ENCODE results near the gene HEG1.

The HEG1 gene

GRCh38 chr3:125078951-125079674, 23.3 kb upstream of the HEG1 start:
- no peaks in the 10 kb centered on the region for H3K36me3 ChIP-seq (ENCODE audit: insufficient read depth, low read length)
- H3K4me1 ChIP-seq (ENCODE audit: insufficient read depth, low read length), result 0 out of 2 replicates have a peak, but pooled peaks cover 4% of the 10 kb centered on the region
- H3K9ac ChIP-seq (ENCODE audit: low read depth, low read length), result no peak overlapping the region
- no peaks in the 10 kb centered on the region for H3K9me3 ChIP-seq (ENCODE audit: control insufficient read depth, insufficient read depth, low read length)

- Histone ChIP-seq H3K36me3 (ENCODE audit: insufficient read depth, low read length) (no peaks in the 10 kb centered on the region), H3K4me1 (ENCODE audit: insufficient read depth, low read length) (0 out of 2 replicates have a peak, but pooled peaks cover 4% of the 10 kb centered on the region), H3K9ac (ENCODE audit: low read depth, low read length) (no peak overlapping the region), H3K9me3 (ENCODE audit: control insufficient read depth, insufficient read depth, low read length) (no peaks in the 10 kb centered on the region)
Measured at GRCh38 chr3:125077864-125078263, 22.1 kb upstream of the HEG1 start.

DNA sequence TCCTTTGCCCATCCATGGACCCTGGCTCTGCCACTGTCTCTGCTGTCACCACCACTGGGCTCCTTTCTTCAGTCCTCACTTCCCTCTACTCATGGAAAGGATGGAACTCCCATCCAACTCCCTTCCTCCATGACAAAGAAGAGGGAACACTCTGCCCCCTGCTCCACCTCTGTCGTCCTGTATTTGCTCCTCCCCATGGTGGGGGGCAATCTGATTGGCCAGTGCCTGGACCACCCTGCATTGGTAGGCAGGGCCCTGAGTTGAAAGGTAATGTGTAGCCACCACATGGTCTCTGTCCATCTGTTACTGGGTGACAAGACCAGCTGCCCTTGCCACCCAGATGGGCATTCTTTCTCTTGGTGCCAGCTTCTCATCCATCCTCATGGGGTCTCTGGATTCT, 20.7 kb upstream of the HEG1 start:
- H3K9me3 ChIP-seq (ENCODE audit: control insufficient read depth, insufficient read depth, low read length), result no peaks in the 10 kb centered on the region
- H3K36me3 ChIP-seq (ENCODE audit: insufficient read depth, low read length), result no peaks in the 10 kb centered on the region
- no peak overlapping the region for H3K9ac ChIP-seq (ENCODE audit: low read depth, low read length)
- 0 out of 2 replicates have a peak, but pooled peaks cover 4% of the 10 kb centered on the region for H3K4me1 ChIP-seq (ENCODE audit: insufficient read depth, low read length)

- Histone ChIP-seq H3K36me3 (ENCODE audit: insufficient read depth, low read length) (no peaks in the 10 kb centered on the region), H3K9me3 (ENCODE audit: control insufficient read depth, insufficient read depth, low read length) (no peaks in the 10 kb centered on the region), H3K9ac (ENCODE audit: low read depth, low read length) (no peak overlapping the region), H3K4me1 (ENCODE audit: insufficient read depth, low read length) (0 out of 2 replicates have a peak, but pooled peaks cover 4% of the 10 kb centered on the region)
Measured at GRCh38 chr3:125075738-125076137, 19.9 kb upstream of the HEG1 start.

- H3K9ac ChIP-seq (ENCODE audit: low read depth, low read length), result no peak overlapping the region
- 0 out of 2 replicates have a peak, but pooled peaks cover 4% of the 10 kb centered on the region for H3K4me1 ChIP-seq (ENCODE audit: insufficient read depth, low read length)
- H3K36me3 ChIP-seq (ENCODE audit: insufficient read depth, low read length), result no peaks in the 10 kb centered on the region
- H3K9me3 ChIP-seq (ENCODE audit: control insufficient read depth, insufficient read depth, low read length), result no peaks in the 10 kb centered on the region
Measured at GRCh38 chr3:125073390-125073905, 17.7 kb upstream of the HEG1 start.

- Histone ChIP-seq H3K36me3 (ENCODE audit: insufficient read depth, low read length) (no peaks in the 10 kb centered on the region), H3K4me1 (ENCODE audit: insufficient read depth, low read length) (0 out of 2 replicates have a peak, but pooled peaks cover 4% of the 10 kb centered on the region), H3K9ac (ENCODE audit: low read depth, low read length) (no peak overlapping the region), H3K9me3 (ENCODE audit: control insufficient read depth, insufficient read depth, low read length) (no peaks in the 10 kb centered on the region)
Measured at GRCh38 chr3:125072749-125073389, 17.1 kb upstream of the HEG1 start.

DNA sequence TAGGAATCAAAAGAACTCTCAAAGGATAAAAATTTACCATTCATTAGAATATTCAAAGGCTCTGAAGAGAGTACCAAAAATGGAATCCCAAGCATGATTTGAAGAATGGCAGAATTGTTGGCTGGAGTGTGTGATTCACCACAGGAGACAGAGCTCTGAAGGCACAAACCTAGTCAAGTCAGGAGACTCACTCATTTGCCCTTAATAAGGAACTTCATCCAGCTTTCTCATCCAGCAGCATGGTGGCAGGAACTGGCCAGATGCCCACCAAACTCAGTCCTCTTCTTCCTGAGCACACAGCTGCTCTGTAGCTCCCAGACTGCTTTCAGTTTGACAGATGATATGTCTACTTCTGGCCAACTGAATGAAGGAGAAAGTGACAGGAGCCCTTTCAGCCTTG, 16.5 kb upstream of the HEG1 start:
- 0 out of 2 replicates have a peak, but pooled peaks cover 6% of the 10 kb centered on the region for H3K4me1 ChIP-seq (ENCODE audit: insufficient read depth, low read length)

DNA sequence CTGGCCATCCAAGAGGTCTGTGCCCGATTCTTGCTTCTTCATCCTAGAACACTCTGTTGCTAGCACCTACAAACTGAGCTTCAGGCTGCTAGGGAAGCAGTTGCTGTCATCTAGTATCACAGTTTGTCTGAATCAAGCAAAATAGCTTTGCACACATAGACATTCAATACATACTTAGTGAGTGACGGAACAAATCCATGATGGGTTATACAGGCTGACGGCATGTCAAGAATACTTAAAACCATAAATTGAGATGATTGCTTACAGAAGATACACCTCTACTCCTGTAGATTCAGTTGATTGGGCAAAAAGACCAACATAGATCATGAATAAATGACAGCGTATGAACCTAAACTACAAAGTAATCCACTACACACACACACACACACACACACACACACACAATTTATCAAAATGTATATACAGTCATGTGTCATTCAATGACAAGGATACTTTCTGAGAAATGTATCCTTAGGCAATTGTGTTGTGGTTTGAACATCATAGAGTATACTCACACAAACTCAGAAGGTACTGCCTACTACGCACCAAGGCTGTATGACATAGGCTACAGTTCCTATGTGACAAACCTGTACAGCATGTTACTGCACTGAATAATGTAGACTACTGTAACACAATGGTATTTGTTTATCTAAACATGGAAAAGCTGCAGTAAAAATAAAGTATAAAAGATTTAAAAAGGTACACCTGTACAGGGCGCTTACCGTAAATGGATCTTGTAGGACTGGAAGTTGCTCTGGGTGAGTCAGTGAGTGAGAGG, 14.4 kb upstream of the HEG1 start:
- H3K36me3 ChIP-seq (ENCODE audit: insufficient read depth, low read length), result no peaks in the 10 kb centered on the region
- no peak overlapping the region for H3K9ac ChIP-seq (ENCODE audit: low read depth, low read length)
- 0 out of 2 replicates have a peak, but pooled peaks cover 7% of the 10 kb centered on the region for H3K4me1 ChIP-seq (ENCODE audit: insufficient read depth, low read length)
- H3K9me3 ChIP-seq (ENCODE audit: control insufficient read depth, insufficient read depth, low read length), result no peaks in the 10 kb centered on the region

More for the DNA sequence above, 16.5 kb upstream of the HEG1 start:
- Histone ChIP-seq H3K9me3 (ENCODE audit: control insufficient read depth, insufficient read depth, low read length) (no peaks in the 10 kb centered on the region), H3K36me3 (ENCODE audit: insufficient read depth, low read length) (no peaks in the 10 kb centered on the region), H3K9ac (ENCODE audit: low read depth, low read length) (no peak overlapping the region)

GRCh38 chr3:125069452-125069851, 13.7 kb upstream of the HEG1 start:
- Histone ChIP-seq H3K9me3 (ENCODE audit: control insufficient read depth, insufficient read depth, low read length) (no peaks in the 10 kb centered on the region), H3K4me1 (ENCODE audit: insufficient read depth, low read length) (0 out of 2 replicates have a peak, but pooled peaks cover 7% of the 10 kb centered on the region), H3K9ac (ENCODE audit: low read depth, low read length) (no peak overlapping the region), H3K36me3 (ENCODE audit: insufficient read depth, low read length) (no peaks in the 10 kb centered on the region)

DNA sequence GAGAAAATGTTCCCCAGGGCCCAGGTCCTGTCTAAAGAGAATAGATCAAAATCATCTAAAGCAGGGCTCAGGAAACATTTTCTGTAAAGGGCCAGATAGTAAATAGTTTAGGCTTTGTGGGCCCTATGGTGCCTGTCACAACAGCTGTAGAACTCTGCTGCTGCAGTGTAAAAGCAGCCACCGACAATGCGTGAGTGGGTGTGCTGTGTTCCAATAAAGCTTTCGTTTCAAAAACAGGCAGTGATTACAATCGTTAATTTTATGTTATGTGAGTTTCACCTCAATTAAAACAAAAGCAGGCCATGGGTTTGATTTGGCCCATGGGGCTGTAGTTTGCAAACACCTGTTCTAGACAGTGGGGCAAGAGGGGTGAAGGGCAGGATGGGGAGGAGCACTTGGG, 12.5 kb upstream of the HEG1 start:
- no peak overlapping the region for H3K9ac ChIP-seq (ENCODE audit: low read depth, low read length)
- H3K4me1 ChIP-seq (ENCODE audit: insufficient read depth, low read length), result 0 out of 2 replicates have a peak, but pooled peaks cover 9% of the 10 kb centered on the region
- no peaks in the 10 kb centered on the region for H3K9me3 ChIP-seq (ENCODE audit: control insufficient read depth, insufficient read depth, low read length)
- H3K36me3 ChIP-seq (ENCODE audit: insufficient read depth, low read length), result no peaks in the 10 kb centered on the region

DNA sequence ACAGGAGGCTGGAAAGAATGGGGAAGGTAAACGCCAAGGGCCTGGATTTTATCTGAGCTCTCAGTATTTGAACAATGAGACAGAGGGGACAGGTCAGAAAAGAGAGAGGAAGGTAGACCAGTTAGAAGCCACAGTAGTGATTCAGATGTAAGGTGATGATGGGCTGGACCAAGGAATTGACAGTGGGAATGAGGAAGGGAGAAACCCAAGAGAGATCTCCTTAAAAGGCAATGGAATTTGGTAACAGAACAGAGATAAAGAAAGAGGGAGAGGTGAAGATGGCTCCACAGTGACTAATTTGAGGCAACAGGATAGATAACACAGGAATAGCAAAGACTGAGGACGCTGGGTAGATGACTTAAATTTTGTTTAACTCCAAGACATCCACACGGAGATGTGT, 11.4 kb upstream of the HEG1 start:
- Histone ChIP-seq H3K4me1 (ENCODE audit: insufficient read depth, low read length) (peaks cover 16% of the 10 kb centered on the region), H3K36me3 (ENCODE audit: insufficient read depth, low read length) (no peaks in the 10 kb centered on the region), H3K9ac (ENCODE audit: low read depth, low read length) (no peak overlapping the region), H3K9me3 (ENCODE audit: control insufficient read depth, insufficient read depth, low read length) (no peaks in the 10 kb centered on the region)

GRCh38 chr3:125062904-125063618, 7.3 kb upstream of the HEG1 start:
- Histone ChIP-seq H3K4me1 (ENCODE audit: insufficient read depth, low read length) (peaks cover 24% of the 10 kb centered on the region), H3K9me3 (ENCODE audit: control insufficient read depth, insufficient read depth, low read length) (no peaks in the 10 kb centered on the region; the same call in 1 of the 2 replicates), H3K9ac (ENCODE audit: low read depth, low read length) (no peak overlapping the region), H3K36me3 (ENCODE audit: insufficient read depth, low read length) (no peaks in the 10 kb centered on the region)

DNA sequence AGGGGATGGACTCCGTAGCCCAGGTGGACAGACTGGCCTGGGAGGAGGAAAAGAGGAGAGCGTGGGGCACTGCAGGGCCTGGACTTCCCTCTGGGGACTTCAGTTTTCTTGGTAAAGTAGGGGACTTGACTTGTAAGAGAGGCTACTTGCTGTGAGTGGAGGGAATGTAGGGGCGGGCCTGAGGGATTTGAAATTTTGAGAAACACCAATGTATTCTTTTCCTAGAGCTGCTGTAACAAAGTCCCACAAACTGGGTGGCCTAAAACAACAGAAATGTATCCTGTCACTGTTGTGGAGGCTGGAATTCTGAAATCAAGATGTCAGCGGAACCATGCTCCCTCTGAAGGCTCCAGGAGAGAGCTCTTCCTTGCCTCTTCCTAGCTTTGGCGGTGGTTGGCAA, 5.8 kb upstream of the HEG1 start:
- Histone ChIP-seq H3K9me3 (ENCODE audit: control insufficient read depth, insufficient read depth, low read length) (no peaks in the 10 kb centered on the region; the same call in 1 of the 2 replicates), H3K36me3 (ENCODE audit: insufficient read depth, low read length) (no peaks in the 10 kb centered on the region), H3K9ac (ENCODE audit: low read depth, low read length) (no peak overlapping the region), H3K4me1 (ENCODE audit: insufficient read depth, low read length) (peaks cover 17% of the 10 kb centered on the region)

DNA sequence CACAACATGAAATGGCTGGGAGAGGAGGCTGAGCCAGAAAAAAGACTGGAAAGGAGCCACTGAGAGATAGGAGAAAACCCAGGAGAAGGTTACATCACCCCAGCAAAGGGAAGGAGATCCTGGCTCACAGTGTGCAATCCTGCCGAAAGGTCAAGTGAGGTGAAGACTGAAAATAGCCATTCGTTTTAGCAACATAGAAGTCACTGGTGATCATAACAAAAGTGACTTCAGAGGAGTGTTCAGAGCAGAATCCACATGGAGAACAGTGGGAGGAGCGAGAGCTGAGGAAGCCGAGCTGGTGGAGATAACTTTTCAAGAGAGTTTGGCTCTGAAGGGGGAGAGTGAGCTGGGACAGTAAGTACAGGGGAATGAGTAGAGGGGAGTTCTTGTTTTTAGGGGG, 5.4 kb upstream of the HEG1 start:
- Histone ChIP-seq H3K36me3 (ENCODE audit: insufficient read depth, low read length) (no peaks in the 10 kb centered on the region), H3K9me3 (ENCODE audit: control insufficient read depth, insufficient read depth, low read length) (no peaks in the 10 kb centered on the region; the same call in 1 of the 2 replicates), H3K9ac (ENCODE audit: low read depth, low read length) (no peak overlapping the region), H3K4me1 (ENCODE audit: insufficient read depth, low read length) (peaks cover 17% of the 10 kb centered on the region)

Measured in ES-I3 (cell line).